SK-N-MC (cell line): ENCODE measurements around the gene TUBB4B.

ENCODE experiments used
- EZH2 ChIP-seq: fragments of 200-600 bp; sonication (generic); IDR thresholded peaks from one replicate; pipeline ENCODE4 v1.6.1; 2017; ENCODE audit warnings: antibody characterized with exemption
- FOXP2 ChIP-seq: optimal IDR thresholded peaks from 2 replicates; pipeline ENCODE3; 2011; ENCODE audit warnings: mild to moderate bottlenecking, moderate library complexity; ENCODE audit not compliant: insufficient read depth; ENCODE audit errors: extremely low read length, control extremely low read depth
- POLR2AphosphoS5 ChIP-seq: IDR thresholded peaks from 2 replicates; pipeline ENCODE4 v1.6.1; 2012; ENCODE audit warnings: mild to moderate bottlenecking, low read depth, low read length, borderline replicate concordance

DNA sequence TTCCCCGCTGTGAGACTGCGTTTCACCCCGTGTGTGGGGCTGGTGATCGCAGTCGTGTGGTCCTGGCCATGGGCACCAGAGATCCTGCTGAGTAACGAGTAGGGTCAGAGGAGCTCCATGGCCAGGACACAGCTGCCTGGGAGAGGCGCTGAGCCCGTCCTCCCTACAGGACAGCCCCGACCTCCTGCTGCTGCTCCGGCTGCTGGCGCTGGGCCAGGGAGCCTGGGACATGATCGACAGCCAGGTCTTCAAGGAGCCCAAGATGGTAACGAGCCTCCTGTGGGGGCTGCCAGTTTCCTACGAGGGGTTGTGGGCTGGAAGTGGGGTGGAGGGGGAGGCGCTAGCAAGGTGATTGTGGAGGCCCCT, 25.1 kb downstream of the TUBB4B start:
- TF ChIP-seq POLR2AphosphoS5 (no peak), EZH2 (no peak), FOXP2 (no peak)
